Endothelial cell of umbilical vein (primary cell): ENCODE data around the gene NFATC3. TPM values are rescaled to one million over a fixed set of nuclear protein-coding genes. Genes with fewer than 3 reads are reported as not detected.

Experiments used
- BruUV-seq: library from RNA; stranded (reverse); fragments of 400-500 nt; replicated peaks from 2 replicates; lab custom pipeline; 2021; lab: Mats Ljungman, UMichigan
- CTCF ChIA-PET: fragments of 300-600, 350-600 bp; sonication (Branson Sonifier 250); formaldehyde crosslinking; loops from one replicate; lab custom pipeline; 2021; ENCODE audit warnings: antibody characterized with exemption, inconsistent platforms; lab: Charles Lee
- POLR2A ChIA-PET: fragments of 300-600, 350-600 bp; sonication (Branson Sonifier 250); formaldehyde crosslinking; loops from one replicate; lab custom pipeline; 2021; ENCODE audit warnings: antibody characterized with exemption, inconsistent platforms; lab: Charles Lee
- DNase-seq: peaks from one replicate; pipeline ENCODE4 v3.0.0-alpha.2; 2011; ENCODE audit warnings: low read depth, low spot score
- FAIRE-seq: peaks from 2 replicates; lab custom pipeline; 2011; peaks lifted over from hg19 to GRCh38; lab: Jason Lieb, UNC
- H2AFZ ChIP-seq: 2 replicates; pipeline ENCODE4 v1.6.0; 2012; ENCODE audit warnings: low read depth, low read length, control low read depth, inconsistent platforms
- H3K27ac ChIP-seq: 2 replicates; pipeline ENCODE4 v1.5.1; 2011; ENCODE audit warnings: low read depth, mild to moderate bottlenecking, control low read depth, low read length, moderate library complexity; ENCODE audit not compliant: insufficient read depth
- H3K27me3 ChIP-seq, 2 experiments: 2 replicates each; pipeline versions ENCODE4 v1.6.0 to v1.6.1; 2011; ENCODE audit warnings: low read length in 2 of 2, mixed read lengths in 1 of 2; ENCODE audit not compliant: control insufficient read depth in 2 of 2, insufficient read depth in 2 of 2
- H3K36me3 ChIP-seq, 2 experiments: 2 replicates in 1 of 2; 3 replicates in 1 of 2; pipeline ENCODE4 v1.5.1; 2011; ENCODE audit warnings: low read length in 2 of 2, mild to moderate bottlenecking in 1 of 2, moderate library complexity in 1 of 2; ENCODE audit not compliant: control insufficient read depth in 2 of 2, insufficient read depth in 2 of 2; ENCODE audit errors: extremely low read depth in 1 of 2
- H3K4me1 ChIP-seq: 3 replicates; pipeline ENCODE4 v1.5.1; 2011; ENCODE audit warnings: mild to moderate bottlenecking, low read length; ENCODE audit not compliant: control insufficient read depth, insufficient read depth; ENCODE audit errors: extremely low read depth
- H3K4me2 ChIP-seq: 2 replicates; pipeline ENCODE4 v1.6.1; 2011; ENCODE audit warnings: low read length, control low read depth, mixed read lengths; ENCODE audit not compliant: insufficient read depth
- H3K4me3 ChIP-seq, 3 experiments: fragments of 200-600 bp in 1 of 3; sonication (generic), shearing (Covaris generic) in 1 of 3; replicated peaks in 1 of 3; 2 replicates each; pipeline ENCODE4 v1.5.1; 2011 to 2016; ENCODE audit warnings: control low read depth in 3 of 3, low read length in 3 of 3, mild to moderate bottlenecking in 2 of 3, inconsistent platforms in 1 of 3, low read depth in 1 of 3, moderate library complexity in 1 of 3; ENCODE audit not compliant: insufficient read depth in 1 of 3
- H3K79me2 ChIP-seq: 2 replicates; pipeline ENCODE4 v1.6.0; 2012; ENCODE audit warnings: low read length, inconsistent platforms; ENCODE audit not compliant: control insufficient read depth, insufficient read depth
- H3K9ac ChIP-seq: replicated peaks from 2 replicates; pipeline ENCODE3; 2011; ENCODE audit warnings: low read length, control low read depth; ENCODE audit not compliant: insufficient read depth; ENCODE audit errors: extremely low read depth
- H3K9me1 ChIP-seq: replicated peaks from 3 replicates; pipeline ENCODE4 v1.6.0; 2011; ENCODE audit warnings: mild to moderate bottlenecking, low read length; ENCODE audit not compliant: control insufficient read depth, insufficient read depth; ENCODE audit errors: extremely low read depth
- H3K9me3 ChIP-seq: replicated peaks from 2 replicates; pipeline ENCODE4 v1.5.1; 2012; ENCODE audit warnings: low read length, inconsistent platforms; ENCODE audit not compliant: control insufficient read depth, insufficient read depth
- H4K20me1 ChIP-seq: replicated peaks from 2 replicates; pipeline ENCODE3; 2011; ENCODE audit warnings: mild to moderate bottlenecking, low read length; ENCODE audit not compliant: control insufficient read depth, insufficient read depth; ENCODE audit errors: extremely low read depth
- CTCF ChIP-seq, 2 donors: IDR thresholded peaks; 1 replicate in 1 of 2; 2 replicates in 1 of 2; pipeline ENCODE4 v1.5.1; 2011; ENCODE audit warnings: low read length in 2 of 2, mild to moderate bottlenecking in 2 of 2, moderate library complexity in 2 of 2, control low read depth in 1 of 2, inconsistent platforms in 1 of 2, low read depth in 1 of 2; ENCODE audit not compliant: insufficient read depth in 1 of 2; ENCODE audit errors: extremely low read depth in 1 of 2
- EZH2 ChIP-seq: IDR thresholded peaks from 2 replicates; pipeline ENCODE4 v1.6.1; 2012; ENCODE audit warnings: borderline replicate concordance, low read depth, mild to moderate bottlenecking, moderate library complexity, low read length, inconsistent platforms; ENCODE audit not compliant: severe bottlenecking
- FOS ChIP-seq: IDR thresholded peaks from 2 replicates; pipeline ENCODE4 v1.6.1; 2011; ENCODE audit warnings: mild to moderate bottlenecking, low read length, moderate library complexity, borderline replicate concordance; ENCODE audit not compliant: insufficient read depth
- GATA2 ChIP-seq: IDR thresholded peaks from 2 replicates; pipeline ENCODE4 v1.7.0; 2011; ENCODE audit warnings: low read depth, mild to moderate bottlenecking, moderate library complexity, mixed read lengths, low read length; ENCODE audit not compliant: insufficient read length, insufficient read depth
- JUN ChIP-seq: IDR thresholded peaks from 2 replicates; pipeline ENCODE4 v1.6.1; 2011; ENCODE audit warnings: borderline replicate concordance, low read depth; ENCODE audit not compliant: insufficient read length, insufficient read depth
- MAX ChIP-seq: IDR thresholded peaks from 2 replicates; pipeline ENCODE4 v1.6.1; 2011; ENCODE audit not compliant: insufficient read depth, insufficient read length
- MYC ChIP-seq: IDR thresholded peaks from one replicate; pipeline ENCODE4 v1.6.1; 2011; ENCODE audit warnings: mild to moderate bottlenecking, low read depth, low read length
- POLR2A ChIP-seq: IDR thresholded peaks from 2 replicates; pipeline ENCODE4 v1.6.1; 2012; ENCODE audit warnings: low read depth, mild to moderate bottlenecking, control low read depth, low read length
- POLR2AphosphoS5 ChIP-seq: IDR thresholded peaks from 2 replicates; pipeline ENCODE4 v1.6.1; 2012; ENCODE audit warnings: low read depth, mild to moderate bottlenecking, control low read depth, low read length, moderate library complexity; ENCODE audit not compliant: insufficient read depth
- dilution Hi-C: fragments of 300-500 bp; cut with MboI; formaldehyde crosslinking; loops from one replicate; pipeline ENCODE4 v1.15.0; 2019; ENCODE audit warnings: low sequenced_read_pairs; ENCODE audit not compliant: extremely low pct_ligation_motif_present
- intact Hi-C: fragments of 100-400 bp; cut with micrococcal nuclease; formaldehyde crosslinking; loops from one replicate; pipeline ENCODE4 v1.10.0; 2022
- polyA plus RNA-seq, 4 experiments: library from polyadenylated mRNA; depleted of rRNA in 3 of 4; stranded (reverse) in 3 of 4; unstranded in 1 of 4; fragments of >200 nt; gene quantifications; 2 replicates each; pipeline versions ENCODE4 v1.2.1 to v1.2.3, GENCODE V29; 2011 to 2012; ENCODE audit warnings: missing spikeins in 1 of 4
- total RNA-seq: library from RNA; stranded (reverse); gene quantifications from 2 replicates; pipeline ENCODE4 v1.2.3, GENCODE V29; 2021

The NFATC3 gene
- total and polyA plus RNA-seq, 2 donors (not counting 3 experiments of a cell fraction or from before 2014, with no cell fraction given), result 15.6 to 33.1 TPM

GRCh38 chr16:68073902-68074760 is 11.0 kb upstream of the NFATC3 start:
- Histone ChIP-seq H3K4me3 (no peak overlapping the region), H3K27me3 (no peaks in the 10 kb centered on the region), H4K20me1 (no peaks in the 10 kb centered on the region), H3K9ac (no peak overlapping the region), H3K36me3 (peaks cover 0 to 36% of the 10 kb centered on the region in 2 experiments), H3K4me1 (peaks cover 4% of the 10 kb centered on the region), H3K79me2 (no peaks in the 10 kb centered on the region), H3K9me3 (no peaks in the 10 kb centered on the region), H3K4me2 (no peak overlapping the region), H3K9me1 (no peaks in the 10 kb centered on the region), H3K27ac (no peak overlapping the region), H2AFZ (no peak overlapping the region)
- FAIRE-seq (no peak), DNase-seq (no peak)
- intact Hi-C loops (no loop called here), dilution Hi-C loops (no loop called here)
- no TSS peak for BruUV-seq
- CTCF ChIA-PET, result interaction anchor here (1.1 to 3.6 kb wide), 3 partner anchors 10 to 34 kb away, joined by 5 to 12 read pairs (median 5); partner anchors contain the start of gene NFATC3
- TF ChIP-seq GATA2 (no peak), POLR2AphosphoS5 (no peak), CTCF (IDR thresholded peaks at IDR 0.05; ENCODE audit: extremely low read depth in 1 of 2, insufficient read depth in 1 of 2, low read depth in 1 of 2, low read length in 2 of 2) (no peak), MAX (no peak), POLR2A (no peak), FOS (no peak), MYC (no peak), JUN (no peak), EZH2 (no peak)
- POLR2A ChIA-PET, result interaction anchor here (0.6 kb wide), 1 partner anchor 251 kb away, joined by 6 read pairs; no protein-coding TSS in a partner anchor
